GM12891 (cell line): ENCODE measurements around the gene TNFRSF6B.

Experiments used
- PAX5 ChIP-seq: IDR thresholded peaks from 2 replicates; pipeline ENCODE4 v1.6.1; 2011; ENCODE audit warnings: low read length, moderate library complexity, mild to moderate bottlenecking; ENCODE audit not compliant: insufficient read depth, severe bottlenecking
- POLR2A ChIP-seq: IDR thresholded peaks from 2 replicates; pipeline ENCODE4 v1.6.1; 2011; ENCODE audit warnings: low read depth, low read length, control low read depth
- POLR2AphosphoS5 ChIP-seq: IDR thresholded peaks from 2 replicates; pipeline ENCODE4 v1.6.1; 2011; ENCODE audit warnings: low read depth, low read length, control low read depth
- POU2F2 ChIP-seq: IDR thresholded peaks from 2 replicates; pipeline ENCODE4 v1.6.1; 2011; ENCODE audit warnings: low read depth, mild to moderate bottlenecking, control low read depth, low read length, moderate library complexity
- SPI1 ChIP-seq: IDR thresholded peaks from 2 replicates; pipeline ENCODE4 v1.6.1; 2011; ENCODE audit warnings: low read depth, low read length, control low read depth
- TAF1 ChIP-seq: IDR thresholded peaks from 2 replicates; pipeline ENCODE4 v1.6.1; 2011; ENCODE audit warnings: low read depth, low read length, control low read depth

DNA sequence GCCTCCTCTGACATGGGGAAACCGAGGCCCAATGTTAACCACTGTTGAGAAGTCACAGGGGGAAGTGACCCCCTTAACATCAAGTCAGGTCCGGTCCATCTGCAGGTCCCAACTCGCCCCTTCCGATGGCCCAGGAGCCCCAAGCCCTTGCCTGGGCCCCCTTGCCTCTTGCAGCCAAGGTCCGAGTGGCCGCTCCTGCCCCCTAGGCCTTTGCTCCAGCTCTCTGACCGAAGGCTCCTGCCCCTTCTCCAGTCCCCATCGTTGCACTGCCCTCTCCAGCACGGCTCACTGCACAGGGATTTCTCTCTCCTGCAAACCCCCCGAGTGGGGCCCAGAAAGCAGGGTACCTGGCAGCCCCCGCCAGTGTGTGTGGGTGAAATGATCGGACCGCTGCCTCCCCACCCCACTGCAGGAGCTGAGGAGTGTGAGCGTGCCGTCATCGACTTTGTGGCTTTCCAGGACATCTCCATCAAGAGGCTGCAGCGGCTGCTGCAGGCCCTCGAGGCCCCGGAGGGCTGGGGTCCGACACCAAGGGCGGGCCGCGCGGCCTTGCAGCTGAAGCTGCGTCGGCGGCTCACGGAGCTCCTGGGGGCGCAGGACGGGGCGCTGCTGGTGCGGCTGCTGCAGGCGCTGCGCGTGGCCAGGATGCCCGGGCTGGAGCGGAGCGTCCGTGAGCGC lies 1.6 kb downstream of the TNFRSF6B start:
- TF ChIP-seq POLR2A (no peak), POLR2AphosphoS5 (no peak), POU2F2 (no peak), TAF1 (no peak), PAX5 (no peak), SPI1 (no peak)
